Endothelial cell of umbilical vein (primary cell): ENCODE results near the gene SLC24A1. TPM values are rescaled to one million over a fixed set of nuclear protein-coding genes. Genes with fewer than 3 reads are reported as not detected.

Experiments used
- BruUV-seq: library from RNA; stranded (reverse); fragments of 400-500 nt; replicated peaks from 2 replicates; lab custom pipeline; 2021; lab: Mats Ljungman, UMichigan
- CTCF ChIA-PET: fragments of 300-600, 350-600 bp; sonication (Branson Sonifier 250); formaldehyde crosslinking; loops from one replicate; lab custom pipeline; 2021; ENCODE audit warnings: antibody characterized with exemption, inconsistent platforms; lab: Charles Lee
- POLR2A ChIA-PET: fragments of 300-600, 350-600 bp; sonication (Branson Sonifier 250); formaldehyde crosslinking; loops from one replicate; lab custom pipeline; 2021; ENCODE audit warnings: antibody characterized with exemption, inconsistent platforms; lab: Charles Lee
- DNase-seq: peaks from one replicate; pipeline ENCODE4 v3.0.0-alpha.2; 2011; ENCODE audit warnings: low read depth, low spot score
- FAIRE-seq: peaks from 2 replicates; lab custom pipeline; 2011; peaks lifted over from hg19 to GRCh38; lab: Jason Lieb, UNC
- H2AFZ ChIP-seq: 2 replicates; pipeline ENCODE4 v1.6.0; 2012; ENCODE audit warnings: low read depth, low read length, control low read depth, inconsistent platforms
- H3K27ac ChIP-seq: 2 replicates; pipeline ENCODE4 v1.5.1; 2011; ENCODE audit warnings: low read depth, mild to moderate bottlenecking, control low read depth, low read length, moderate library complexity; ENCODE audit not compliant: insufficient read depth
- H3K27me3 ChIP-seq, 2 experiments: 2 replicates each; pipeline versions ENCODE4 v1.6.0 to v1.6.1; 2011; ENCODE audit warnings: low read length in 2 of 2, mixed read lengths in 1 of 2; ENCODE audit not compliant: control insufficient read depth in 2 of 2, insufficient read depth in 2 of 2
- H3K36me3 ChIP-seq, 2 experiments: 2 replicates in 1 of 2; 3 replicates in 1 of 2; pipeline ENCODE4 v1.5.1; 2011; ENCODE audit warnings: low read length in 2 of 2, mild to moderate bottlenecking in 1 of 2, moderate library complexity in 1 of 2; ENCODE audit not compliant: control insufficient read depth in 2 of 2, insufficient read depth in 2 of 2; ENCODE audit errors: extremely low read depth in 1 of 2
- H3K4me1 ChIP-seq: 3 replicates; pipeline ENCODE4 v1.5.1; 2011; ENCODE audit warnings: mild to moderate bottlenecking, low read length; ENCODE audit not compliant: control insufficient read depth, insufficient read depth; ENCODE audit errors: extremely low read depth
- H3K4me2 ChIP-seq: 2 replicates; pipeline ENCODE4 v1.6.1; 2011; ENCODE audit warnings: low read length, control low read depth, mixed read lengths; ENCODE audit not compliant: insufficient read depth
- H3K4me3 ChIP-seq, 3 experiments: fragments of 200-600 bp in 1 of 3; sonication (generic), shearing (Covaris generic) in 1 of 3; replicated peaks in 1 of 3; 2 replicates each; pipeline ENCODE4 v1.5.1; 2011 to 2016; ENCODE audit warnings: control low read depth in 3 of 3, low read length in 3 of 3, mild to moderate bottlenecking in 2 of 3, inconsistent platforms in 1 of 3, low read depth in 1 of 3, moderate library complexity in 1 of 3; ENCODE audit not compliant: insufficient read depth in 1 of 3
- H3K79me2 ChIP-seq: 2 replicates; pipeline ENCODE4 v1.6.0; 2012; ENCODE audit warnings: low read length, inconsistent platforms; ENCODE audit not compliant: control insufficient read depth, insufficient read depth
- H3K9ac ChIP-seq: replicated peaks from 2 replicates; pipeline ENCODE3; 2011; ENCODE audit warnings: low read length, control low read depth; ENCODE audit not compliant: insufficient read depth; ENCODE audit errors: extremely low read depth
- H3K9me1 ChIP-seq: replicated peaks from 3 replicates; pipeline ENCODE4 v1.6.0; 2011; ENCODE audit warnings: mild to moderate bottlenecking, low read length; ENCODE audit not compliant: control insufficient read depth, insufficient read depth; ENCODE audit errors: extremely low read depth
- H3K9me3 ChIP-seq: replicated peaks from 2 replicates; pipeline ENCODE4 v1.5.1; 2012; ENCODE audit warnings: low read length, inconsistent platforms; ENCODE audit not compliant: control insufficient read depth, insufficient read depth
- H4K20me1 ChIP-seq: replicated peaks from 2 replicates; pipeline ENCODE3; 2011; ENCODE audit warnings: mild to moderate bottlenecking, low read length; ENCODE audit not compliant: control insufficient read depth, insufficient read depth; ENCODE audit errors: extremely low read depth
- CTCF ChIP-seq, 2 donors: IDR thresholded peaks; 1 replicate in 1 of 2; 2 replicates in 1 of 2; pipeline ENCODE4 v1.5.1; 2011; ENCODE audit warnings: low read length in 2 of 2, mild to moderate bottlenecking in 2 of 2, moderate library complexity in 2 of 2, control low read depth in 1 of 2, inconsistent platforms in 1 of 2, low read depth in 1 of 2; ENCODE audit not compliant: insufficient read depth in 1 of 2; ENCODE audit errors: extremely low read depth in 1 of 2
- FOS ChIP-seq: IDR thresholded peaks from 2 replicates; pipeline ENCODE4 v1.6.1; 2011; ENCODE audit warnings: mild to moderate bottlenecking, low read length, moderate library complexity, borderline replicate concordance; ENCODE audit not compliant: insufficient read depth
- GATA2 ChIP-seq: IDR thresholded peaks from 2 replicates; pipeline ENCODE4 v1.7.0; 2011; ENCODE audit warnings: low read depth, mild to moderate bottlenecking, moderate library complexity, mixed read lengths, low read length; ENCODE audit not compliant: insufficient read length, insufficient read depth
- JUN ChIP-seq: IDR thresholded peaks from 2 replicates; pipeline ENCODE4 v1.6.1; 2011; ENCODE audit warnings: borderline replicate concordance, low read depth; ENCODE audit not compliant: insufficient read length, insufficient read depth
- MYC ChIP-seq: IDR thresholded peaks from one replicate; pipeline ENCODE4 v1.6.1; 2011; ENCODE audit warnings: mild to moderate bottlenecking, low read depth, low read length
- POLR2AphosphoS5 ChIP-seq: IDR thresholded peaks from 2 replicates; pipeline ENCODE4 v1.6.1; 2012; ENCODE audit warnings: low read depth, mild to moderate bottlenecking, control low read depth, low read length, moderate library complexity; ENCODE audit not compliant: insufficient read depth
- dilution Hi-C: fragments of 300-500 bp; cut with MboI; formaldehyde crosslinking; loops from one replicate; pipeline ENCODE4 v1.15.0; 2019; ENCODE audit warnings: low sequenced_read_pairs; ENCODE audit not compliant: extremely low pct_ligation_motif_present
- intact Hi-C: fragments of 100-400 bp; cut with micrococcal nuclease; formaldehyde crosslinking; loops from one replicate; pipeline ENCODE4 v1.10.0; 2022
- polyA plus RNA-seq, 4 experiments: library from polyadenylated mRNA; depleted of rRNA in 3 of 4; stranded (reverse) in 3 of 4; unstranded in 1 of 4; fragments of >200 nt; gene quantifications; 2 replicates each; pipeline versions ENCODE4 v1.2.1 to v1.2.3, GENCODE V29; 2011 to 2012; ENCODE audit warnings: missing spikeins in 1 of 4
- total RNA-seq: library from RNA; stranded (reverse); gene quantifications from 2 replicates; pipeline ENCODE4 v1.2.3, GENCODE V29; 2021

The SLC24A1 gene
- total and polyA plus RNA-seq, 2 donors (not counting 3 experiments of a cell fraction or from before 2014, with no cell fraction given), result 3.6 to 7.3 TPM

GRCh38 chr15:65666257-65666656, 44.5 kb downstream of the SLC24A1 start:
- Histone ChIP-seq H3K27ac (peak overlapping the region; percentile 7), H3K27me3 (no peaks in the 10 kb centered on the region), H3K4me1 (peaks cover 7% of the 10 kb centered on the region), H3K36me3 (peaks cover 0 to 4% of the 10 kb centered on the region in 2 experiments), H3K4me2 (no peak overlapping the region), H3K9ac (no peak overlapping the region), H3K9me3 (no peaks in the 10 kb centered on the region), H2AFZ (no peak overlapping the region), H3K9me1 (no peaks in the 10 kb centered on the region), H3K79me2 (no peaks in the 10 kb centered on the region), H3K4me3 (no peak overlapping the region), H4K20me1 (no peaks in the 10 kb centered on the region)
- BruUV-seq, result no TSS peak
- TF ChIP-seq GATA2, result peak; percentile 13
- TF ChIP-seq CTCF (IDR thresholded peaks at IDR 0.05; ENCODE audit: extremely low read depth in 1 of 2, insufficient read depth in 1 of 2, low read depth in 1 of 2, low read length in 2 of 2), result no peak
- FAIRE-seq, result no peak
- dilution Hi-C loops, result no loop called here
- intact Hi-C loops, result no loop called here
- ChIA-PET CTCF (no interaction called here), POLR2A (no interaction called here)
- DNase-seq, result peak; percentile 28

GRCh38 chr15:65675551-65675950, 53.8 kb downstream of the SLC24A1 start:
- no TSS peak for BruUV-seq
- H3K79me2 ChIP-seq, result no peaks in the 10 kb centered on the region
- ChIA-PET CTCF (no interaction called here), POLR2A (no interaction called here)
- peaks cover 2% of the 10 kb centered on the region in 2 experiments for H3K36me3 ChIP-seq
- H3K9ac ChIP-seq, result no peak overlapping the region
- dilution Hi-C loops (no loop called here), intact Hi-C loops (no loop called here)
- H3K4me3 ChIP-seq, result no peak overlapping the region
- H3K9me3 ChIP-seq, result no peaks in the 10 kb centered on the region
- TF ChIP-seq JUN (no peak), FOS (no peak), MYC (no peak), POLR2AphosphoS5 (no peak)
- H3K4me2 ChIP-seq, result no peak overlapping the region
- H3K4me1 ChIP-seq, result no peaks in the 10 kb centered on the region
- H3K27ac ChIP-seq, result no peak overlapping the region
- no peak overlapping the region for H2AFZ ChIP-seq
- H4K20me1 ChIP-seq, result no peaks in the 10 kb centered on the region
- DNase-seq (no peak), FAIRE-seq (no peak)
- H3K27me3 ChIP-seq, result no peaks in the 10 kb centered on the region
- H3K9me1 ChIP-seq, result no peaks in the 10 kb centered on the region
